Measurements from ENCODE around the gene FGF18.

- TF ChIP-seq, protein P1, sequence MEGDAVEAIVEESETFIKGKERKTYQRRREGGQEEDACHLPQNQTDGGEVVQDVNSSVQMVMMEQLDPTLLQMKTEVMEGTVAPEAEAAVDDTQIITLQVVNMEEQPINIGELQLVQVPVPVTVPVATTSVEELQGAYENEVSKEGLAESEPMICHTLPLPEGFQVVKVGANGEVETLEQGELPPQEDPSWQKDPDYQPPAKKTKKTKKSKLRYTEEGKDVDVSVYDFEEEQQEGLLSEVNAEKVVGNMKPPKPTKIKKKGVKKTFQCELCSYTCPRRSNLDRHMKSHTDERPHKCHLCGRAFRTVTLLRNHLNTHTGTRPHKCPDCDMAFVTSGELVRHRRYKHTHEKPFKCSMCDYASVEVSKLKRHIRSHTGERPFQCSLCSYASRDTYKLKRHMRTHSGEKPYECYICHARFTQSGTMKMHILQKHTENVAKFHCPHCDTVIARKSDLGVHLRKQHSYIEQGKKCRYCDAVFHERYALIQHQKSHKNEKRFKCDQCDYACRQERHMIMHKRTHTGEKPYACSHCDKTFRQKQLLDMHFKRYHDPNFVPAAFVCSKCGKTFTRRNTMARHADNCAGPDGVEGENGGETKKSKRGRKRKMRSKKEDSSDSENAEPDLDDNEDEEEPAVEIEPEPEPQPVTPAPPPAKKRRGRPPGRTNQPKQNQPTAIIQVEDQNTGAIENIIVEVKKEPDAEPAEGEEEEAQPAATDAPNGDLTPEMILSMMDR (conservative IDR thresholded peaks at IDR 0.05): no peak
- TF ChIP-seq EZH2 (IDR thresholded peaks at IDR 0.05; ENCODE audit: low read depth): no peak
Measured at GRCh38 chr5:171496456-171496855, 77.0 kb downstream of the FGF18 start.
